ENCODE data around the gene TRPM3. TPM values are rescaled to one million over a fixed set of nuclear protein-coding genes. Genes with fewer than 3 reads are reported as not detected.

Gene TRPM3
- total RNA-seq, 4 donors from 2014 or later, result 0.07 to 0.66 TPM; not detected in 2

GRCh38 chr9:70615464-70616138 is 505.8 kb downstream of the TRPM3 start:
- intact Hi-C loops (cut with DNase I; ENCODE audit: low total_unique reads) (loop anchor here (10.0 kb wide), 2 partner anchors 1149 to 1231 kb away; partner anchors contain the start of gene CEMIP2), in situ Hi-C loops (cut with MboI; ENCODE audit: low sequenced_read_pairs in 4 of 4) (loop anchor here in 2 of 4 donors (25.0 kb wide), 2 partner anchors 628 to 1228 kb away; no protein-coding TSS in a partner anchor)
- no peaks in the 10 kb centered on the region for H3K9me3 ChIP-seq
- H3K36me3 ChIP-seq, result no peaks in the 10 kb centered on the region
- TF ChIP-seq POLR2A (IDR thresholded peaks at IDR 0.05) (no peak), CTCF (IDR thresholded peaks at IDR 0.05 in 4 of 5, conservative IDR thresholded peaks at IDR 0.05 in 1 of 5) (no peak)
- no peak for DNase-seq
- peak; percentile 8 to 10 for ATAC-seq
- no peak overlapping the region for H3K4me3 ChIP-seq
- peaks cover 45 to 57% of the 10 kb centered on the region in 2 donors for H3K4me1 ChIP-seq
- peak overlapping the region; percentile 74 to 83 (median 78) for H3K27ac ChIP-seq
- H3K27me3 ChIP-seq, result no peaks in the 10 kb centered on the region

GRCh38 chr9:70614786-70615463 is 506.5 kb downstream of the TRPM3 start:
- no peaks in the 10 kb centered on the region for H3K9me3 ChIP-seq
- peak overlapping the region; percentile 74 to 83 (median 78) for H3K27ac ChIP-seq
- ATAC-seq (peak; percentile 80 to 91), DNase-seq (peak; percentile 61 to 71)
- intact Hi-C loops (cut with DNase I; ENCODE audit: low total_unique reads) (loop anchor here (10.0 kb wide), 2 partner anchors 1150 to 1230 kb away; partner anchors contain the start of gene CEMIP2), in situ Hi-C loops (cut with MboI; ENCODE audit: low sequenced_read_pairs in 4 of 4) (loop anchor here in 2 of 4 donors (25.0 kb wide), 2 partner anchors 628 to 1228 kb away; no protein-coding TSS in a partner anchor)
- H3K4me3 ChIP-seq, result no peak overlapping the region
- TF ChIP-seq POLR2A (IDR thresholded peaks at IDR 0.05) (peak; percentile 9 to 36), CTCF (IDR thresholded peaks at IDR 0.05 in 4 of 5, conservative IDR thresholded peaks at IDR 0.05 in 1 of 5) (no peak)
- no peaks in the 10 kb centered on the region for H3K36me3 ChIP-seq
- no peaks in the 10 kb centered on the region for H3K27me3 ChIP-seq
- H3K4me1 ChIP-seq, result peaks cover 49 to 59% of the 10 kb centered on the region in 2 donors

GRCh38 chr9:70613024-70613768 is 508.2 kb downstream of the TRPM3 start:
- no peak for TF ChIP-seq CTCF (IDR thresholded peaks at IDR 0.05 in 4 of 5, conservative IDR thresholded peaks at IDR 0.05 in 1 of 5)
- TF ChIP-seq POLR2A (IDR thresholded peaks at IDR 0.05), result no peak
- in situ Hi-C loops (cut with MboI; ENCODE audit: low sequenced_read_pairs in 4 of 4) (loop anchor here in 2 of 4 donors (25.0 kb wide), 2 partner anchors 626 to 1226 kb away; no protein-coding TSS in a partner anchor), intact Hi-C loops (cut with DNase I; ENCODE audit: low total_unique reads) (loop anchor here (10.0 kb wide), 2 partner anchors 1152 to 1228 kb away; partner anchors contain the start of gene CEMIP2)
- Histone ChIP-seq H3K27me3 (no peaks in the 10 kb centered on the region), H3K4me1 (peaks cover 64 to 68% of the 10 kb centered on the region in 2 donors), H3K9me3 (no peaks in the 10 kb centered on the region), H3K36me3 (no peaks in the 10 kb centered on the region), H3K27ac (peak overlapping the region; percentile 74 to 83 (median 78)), H3K4me3 (no peak overlapping the region)
- no peak for DNase-seq
- ATAC-seq, result no peak

GRCh38 chr9:70610287-70610644 is 511.2 kb downstream of the TRPM3 start:
- DNase-seq (no peak), ATAC-seq (no peak)
- H3K27me3 ChIP-seq, result no peaks in the 10 kb centered on the region
- H3K36me3 ChIP-seq, result no peaks in the 10 kb centered on the region
- H3K9me3 ChIP-seq, result no peaks in the 10 kb centered on the region
- in situ Hi-C loops (cut with MboI; ENCODE audit: low sequenced_read_pairs in 4 of 4), result loop anchor here in 2 of 4 donors (25.0 kb wide), 2 partner anchors 623 to 1223 kb away; no protein-coding TSS in a partner anchor
- peaks cover 49 to 57% of the 10 kb centered on the region in 2 donors for H3K4me1 ChIP-seq
- H3K4me3 ChIP-seq, result no peak overlapping the region
- intact Hi-C loops (cut with DNase I; ENCODE audit: low total_unique reads), result loop anchor here (10.0 kb wide), 2 partner anchors 1155 to 1225 kb away; partner anchors contain the start of gene CEMIP2
- TF ChIP-seq CTCF (IDR thresholded peaks at IDR 0.05 in 4 of 5, conservative IDR thresholded peaks at IDR 0.05 in 1 of 5) (no peak), POLR2A (IDR thresholded peaks at IDR 0.05) (no peak)
- H3K27ac ChIP-seq, result peak overlapping the region; percentile 77 to 88 (median 80)

Data from gastrocnemius medialis (tissue), 4 donors.